HL-60/S4 treated with phorbol 12-myristate 13-acetate at 8.2 ng/mL for 4 days and 3 days (cell line): ENCODE results near the gene ADGRL3.

ENCODE experiments used
- in situ Hi-C: fragments of 300-500 bp; cut with MboI; formaldehyde crosslinking; loops from 2 replicates; pipeline ENCODE4 v1.15.0; 2022; ENCODE audit warnings: low sequenced_read_pairs

ADGRL3 gene

GRCh38 chr4:61407642-61408618 is 207.8 kb downstream of the ADGRL3 start:
- in situ Hi-C loops = no loop called here

GRCh38 chr4:61408861-61409260 is 208.7 kb downstream of the ADGRL3 start:
- in situ Hi-C loops = no loop called here

- in situ Hi-C loops = no loop called here
Measured at GRCh38 chr4:61411241-61411640, 211.1 kb downstream of the ADGRL3 start.

GRCh38 chr4:61425315-61425714 is 225.2 kb downstream of the ADGRL3 start:
- in situ Hi-C loops = no loop called here

GRCh38 chr4:61426229-61426628 is 226.1 kb downstream of the ADGRL3 start:
- in situ Hi-C loops = no loop called here

- in situ Hi-C loops = no loop called here
Measured at GRCh38 chr4:61427099-61427817, 227.1 kb downstream of the ADGRL3 start.

DNA sequence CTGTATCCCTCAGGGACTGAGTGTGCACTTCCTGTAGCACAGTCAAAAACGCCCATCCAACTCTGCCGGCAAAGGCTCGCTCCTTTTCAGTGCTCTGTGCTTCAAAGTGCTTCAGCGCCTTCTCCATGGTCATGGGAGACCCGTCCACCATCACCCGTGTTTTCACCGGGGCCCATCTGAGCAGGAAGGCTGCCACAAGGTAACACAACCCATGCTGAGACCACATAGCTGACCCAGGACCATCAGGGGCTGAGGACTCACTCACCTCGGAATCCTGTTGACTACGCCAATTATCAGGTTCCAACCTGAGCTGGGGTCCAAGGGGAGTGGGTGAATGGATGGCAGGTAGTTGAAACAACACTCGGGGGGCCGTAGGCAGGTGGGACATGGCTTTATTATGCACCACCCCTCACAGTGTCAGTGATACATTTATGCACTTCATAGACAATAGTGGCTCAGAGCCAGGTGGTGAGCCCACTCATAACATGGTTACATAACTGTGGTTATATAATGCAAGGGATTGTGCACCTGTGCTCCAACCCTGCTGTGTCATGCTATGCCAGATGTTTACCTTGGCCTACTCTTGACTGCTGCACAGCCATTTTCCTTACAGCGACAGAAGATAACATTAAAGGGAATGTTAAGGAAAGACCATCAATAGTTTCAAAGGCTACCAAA is 227.8 kb downstream of the ADGRL3 start:
- in situ Hi-C loops = no loop called here

DNA sequence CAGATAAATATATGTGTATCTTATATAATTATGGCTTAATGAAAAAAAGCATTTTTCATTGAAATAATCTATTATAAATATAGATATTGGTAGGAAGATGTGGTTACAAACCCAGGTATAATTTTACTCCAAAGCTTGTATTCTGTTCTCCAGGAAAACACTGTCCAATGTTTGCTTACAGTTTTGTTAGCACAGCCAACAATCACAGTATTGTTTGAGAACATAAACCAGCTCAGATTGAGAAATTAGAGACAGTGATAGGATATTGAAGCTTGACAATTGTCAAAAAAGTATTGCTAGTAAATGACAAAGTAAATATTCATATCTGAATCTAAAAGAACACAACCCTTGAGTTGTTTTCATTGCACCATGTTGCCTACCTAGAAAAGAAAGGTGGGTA is 228.8 kb downstream of the ADGRL3 start:
- in situ Hi-C loops = no loop called here

DNA sequence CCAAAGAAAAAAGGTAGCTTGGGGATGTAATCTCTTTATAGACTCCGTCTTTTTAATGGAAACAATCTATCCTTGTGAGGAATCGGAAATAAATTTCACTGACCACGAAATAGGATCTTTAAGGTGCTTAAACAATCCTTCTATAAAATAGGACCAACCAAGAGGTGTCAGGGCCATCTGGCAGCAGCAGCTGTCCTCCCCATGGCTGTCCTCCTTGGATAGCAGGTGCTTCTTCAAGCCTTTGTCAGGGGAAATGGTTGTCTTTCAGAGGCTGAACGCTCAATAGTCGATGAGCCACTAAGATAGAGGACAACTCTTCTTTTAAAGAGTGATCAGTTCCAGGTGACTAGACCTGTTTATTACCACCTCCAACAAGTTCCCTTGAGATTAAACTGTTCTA is 231.0 kb downstream of the ADGRL3 start:
- in situ Hi-C loops = no loop called here

- in situ Hi-C loops = no loop called here
Measured at GRCh38 chr4:61437923-61438322, 237.8 kb downstream of the ADGRL3 start.

GRCh38 chr4:61440321-61440720 is 240.2 kb downstream of the ADGRL3 start:
- in situ Hi-C loops = no loop called here

DNA sequence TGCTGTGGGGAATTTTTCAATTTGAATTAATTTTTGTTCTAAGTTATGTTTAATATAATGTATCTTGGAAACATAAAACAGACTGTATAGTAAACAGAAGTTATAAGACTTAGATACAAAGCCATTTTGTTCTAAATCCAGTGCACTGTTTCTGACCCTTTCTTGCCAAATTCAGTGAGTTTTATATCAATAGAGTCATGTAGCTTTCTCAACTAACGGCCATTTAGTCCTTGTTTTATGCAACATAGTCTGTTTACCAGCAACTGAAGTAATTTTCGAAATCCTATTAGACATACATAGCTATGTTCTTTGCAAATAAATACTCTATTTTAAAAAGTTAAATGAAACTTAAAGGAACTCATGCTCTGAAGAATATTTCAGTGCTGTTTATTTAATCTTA is 242.8 kb downstream of the ADGRL3 start:
- in situ Hi-C loops = no loop called here

GRCh38 chr4:61443813-61444510 is 243.8 kb downstream of the ADGRL3 start:
- in situ Hi-C loops = no loop called here

- in situ Hi-C loops = no loop called here
Measured at GRCh38 chr4:61445374-61446063, 245.4 kb downstream of the ADGRL3 start.

DNA sequence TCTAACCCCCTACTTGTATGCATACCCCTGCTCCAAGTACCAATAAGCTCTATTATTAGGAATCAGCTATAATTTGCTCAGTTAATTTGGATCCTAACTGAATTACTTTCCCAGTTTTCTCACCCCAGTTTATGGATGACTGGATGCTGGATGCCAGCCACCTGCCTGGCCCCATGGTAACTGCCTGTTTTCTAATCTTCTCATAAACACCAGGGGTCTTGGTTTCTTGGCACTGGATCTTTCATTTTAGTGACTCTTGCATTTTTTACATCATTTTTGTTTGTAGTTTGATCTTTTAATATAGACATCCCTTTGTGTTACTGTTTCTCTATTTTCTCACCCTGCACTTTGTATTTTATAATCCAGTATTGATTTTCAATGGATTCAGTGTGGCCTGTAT is 246.8 kb downstream of the ADGRL3 start:
- in situ Hi-C loops = no loop called here

- in situ Hi-C loops = no loop called here
Measured at GRCh38 chr4:61447918-61448317, 247.8 kb downstream of the ADGRL3 start.

- in situ Hi-C loops = no loop called here
Measured at GRCh38 chr4:61451935-61452334, 251.8 kb downstream of the ADGRL3 start.

DNA sequence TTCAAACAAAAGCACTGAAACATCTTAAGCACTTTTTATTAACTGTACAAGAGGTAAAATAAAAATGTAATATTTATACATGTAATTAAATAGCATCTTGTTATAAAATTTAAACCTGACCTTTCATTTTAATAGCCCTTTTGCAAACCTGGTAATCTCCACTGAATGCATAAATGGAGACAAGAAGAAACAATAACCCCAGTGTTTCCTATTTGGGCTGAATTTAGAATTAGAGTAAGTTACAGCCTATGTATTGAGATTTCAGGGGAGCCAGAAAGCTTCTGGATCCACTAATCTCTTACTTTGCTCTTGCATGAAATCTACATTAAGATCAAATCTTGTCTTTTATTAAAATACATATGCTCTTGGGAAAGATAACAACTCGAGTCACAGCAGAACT is 261.8 kb downstream of the ADGRL3 start:
- in situ Hi-C loops = no loop called here

DNA sequence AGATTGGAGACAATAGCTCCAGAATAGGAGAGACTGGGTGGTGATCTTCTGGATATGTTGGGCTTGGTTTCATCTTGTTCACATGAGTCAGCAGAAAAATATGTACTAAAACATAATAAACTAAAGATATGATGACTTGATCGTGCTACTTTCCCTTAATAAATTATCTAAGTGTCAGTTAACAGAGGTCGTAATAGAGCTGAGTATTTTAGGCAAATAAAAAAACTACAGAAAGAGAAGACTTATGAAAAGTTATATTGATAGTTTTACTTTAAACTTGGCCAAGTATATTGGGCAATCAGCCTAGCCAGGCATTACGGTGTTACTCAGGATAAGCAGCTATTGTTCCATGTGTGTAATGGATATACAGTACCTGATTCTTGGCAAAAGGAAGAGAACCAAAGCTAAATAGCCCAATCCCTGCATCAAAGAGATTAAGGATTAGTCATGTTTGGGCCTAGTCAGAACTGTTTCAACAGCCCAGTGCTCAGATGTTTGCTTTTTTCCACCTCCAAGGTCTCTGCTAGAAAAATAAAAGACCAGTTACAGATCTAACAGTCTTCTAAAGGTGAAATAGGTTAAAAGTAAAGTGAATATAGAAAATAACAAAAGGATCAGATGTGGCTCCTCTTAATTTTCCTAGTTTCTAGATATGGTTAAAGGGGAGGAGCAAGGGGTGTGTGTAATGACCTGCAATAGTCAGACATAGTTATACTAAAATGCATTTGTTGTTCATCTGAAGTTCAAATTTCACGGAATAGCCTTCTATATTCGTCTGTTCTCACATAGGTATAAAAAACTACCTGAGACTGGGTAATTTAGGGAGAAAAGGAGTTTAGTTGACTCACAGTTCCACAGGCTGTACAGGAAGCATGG is 262.6 kb downstream of the ADGRL3 start:
- in situ Hi-C loops = no loop called here
